GM06990 (cell line): ENCODE results near the gene SLC16A13.
"Not testable (repeated sequence)": the region's sequence is repeated elsewhere in the genome, so short reads cannot be mapped to it uniquely, and the experiment has no call there.

ENCODE experiments used
- DNase-seq: peaks from one replicate; pipeline ENCODE4 v3.0.0-alpha.2; 2011; ENCODE audit not compliant: insufficient read length; ENCODE audit errors: extremely low read depth
- H3K27me3 ChIP-seq: replicated peaks from 2 replicates; pipeline ENCODE4 v1.6.0; 2011; ENCODE audit warnings: low read length; ENCODE audit not compliant: control insufficient read depth, insufficient read depth
- H3K36me3 ChIP-seq: 2 replicates; pipeline ENCODE4 v1.5.1; 2011; ENCODE audit warnings: low read length; ENCODE audit not compliant: control insufficient read depth, insufficient read depth
- H3K4me3 ChIP-seq: replicated peaks from 2 replicates; pipeline ENCODE4 v1.5.1; 2011; ENCODE audit warnings: low read depth, mild to moderate bottlenecking, control low read depth, low read length
- CTCF ChIP-seq: IDR thresholded peaks from 2 replicates; pipeline ENCODE4 v1.5.1; 2011; ENCODE audit warnings: low read length, control low read depth, mild to moderate bottlenecking, inconsistent platforms; ENCODE audit not compliant: insufficient read depth, poor library complexity, severe bottlenecking

Gene SLC16A13

GRCh38 chr17:7043182-7043496 lies 7.3 kb downstream of the SLC16A13 start:
- H3K36me3 ChIP-seq: peaks cover 1% of the 10 kb centered on the region
- peak; percentile 40 for DNase-seq
- no peak for TF ChIP-seq CTCF
- no peaks in the 10 kb centered on the region; the same call in 1 of the 2 replicates for H3K27me3 ChIP-seq
- peak overlapping the region; percentile 11; the same call in 1 of the 2 replicates for H3K4me3 ChIP-seq

- peak; percentile 61 for DNase-seq
- no peak for TF ChIP-seq CTCF
- peak within 1 kb of the TSS; percentile 15; the same call in 1 of the 2 replicates for H3K4me3 ChIP-seq
- no peaks in the 10 kb centered on the region; the same call in 1 of the 2 replicates for H3K36me3 ChIP-seq
- H3K27me3 ChIP-seq: no peaks in the 10 kb centered on the region; the same call in 1 of the 2 replicates
Measured at GRCh38 chr17:7043497-7044198, 7.8 kb downstream of the SLC16A13 start, which contains the start of gene SLC16A11. SLC16A11 (minus strand) TSS chr17:7044092; CDS start chr17:7043513, 579 bp downstream.

GRCh38 chr17:7045492-7046126 lies 9.8 kb downstream of the SLC16A13 start:
- no peaks in the 10 kb centered on the region for H3K36me3 ChIP-seq
- H3K4me3 ChIP-seq: peak overlapping the region; percentile 49
- DNase-seq: no peak
- no peaks in the 10 kb centered on the region; the same call in 1 of the 2 replicates for H3K27me3 ChIP-seq
- peak; percentile 57 for TF ChIP-seq CTCF

DNA sequence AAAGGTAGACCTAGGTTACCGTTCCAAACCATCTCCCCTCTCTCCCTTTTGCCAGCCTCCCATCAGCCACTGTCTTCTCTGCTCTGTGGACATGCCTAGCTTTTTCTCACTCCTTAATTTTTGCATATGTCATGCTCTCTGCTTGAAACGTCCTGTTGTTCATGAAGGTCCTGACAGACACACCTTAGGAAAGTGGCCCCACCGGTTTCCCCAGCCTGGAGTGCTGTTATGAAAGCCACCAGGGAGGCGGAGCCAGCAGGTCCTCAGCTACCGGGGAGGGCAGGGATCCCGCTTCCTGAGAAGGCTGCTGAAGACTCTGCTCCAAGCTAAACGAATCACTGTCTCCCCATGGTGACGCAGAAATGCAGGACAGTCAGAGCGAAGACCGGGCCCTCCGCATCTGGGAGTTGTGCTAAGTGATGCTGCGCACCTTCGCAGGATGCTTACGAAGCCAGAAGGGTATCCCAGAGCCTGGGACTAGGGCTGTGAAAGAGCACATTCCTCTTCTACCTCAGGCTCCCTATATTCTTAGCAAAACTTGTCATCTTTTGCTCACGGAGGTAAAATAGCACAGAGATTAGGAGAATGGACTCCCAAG lies 10.4 kb downstream of the SLC16A13 start:
- TF ChIP-seq CTCF: no peak
- Histone ChIP-seq H3K36me3 (no peaks in the 10 kb centered on the region), H3K27me3 (no peaks in the 10 kb centered on the region; the same call in 1 of the 2 replicates), H3K4me3 (peak overlapping the region; percentile 49)
- DNase-seq: no peak

GRCh38 chr17:7046725-7047397 lies 11.0 kb downstream of the SLC16A13 start:
- not testable (repeated sequence) for H3K27me3 ChIP-seq, H3K36me3 ChIP-seq
- peak overlapping the region; percentile 49 for H3K4me3 ChIP-seq
- DNase-seq: peak; percentile 54
